Islet precursor cell (in vitro differentiated cells): Measurements from ENCODE around the gene BMP2.

Source experiments
- DNase-seq: peaks from one replicate; pipeline ENCODE4 v3.0.0-alpha.2; 2018

The BMP2 gene

DNA sequence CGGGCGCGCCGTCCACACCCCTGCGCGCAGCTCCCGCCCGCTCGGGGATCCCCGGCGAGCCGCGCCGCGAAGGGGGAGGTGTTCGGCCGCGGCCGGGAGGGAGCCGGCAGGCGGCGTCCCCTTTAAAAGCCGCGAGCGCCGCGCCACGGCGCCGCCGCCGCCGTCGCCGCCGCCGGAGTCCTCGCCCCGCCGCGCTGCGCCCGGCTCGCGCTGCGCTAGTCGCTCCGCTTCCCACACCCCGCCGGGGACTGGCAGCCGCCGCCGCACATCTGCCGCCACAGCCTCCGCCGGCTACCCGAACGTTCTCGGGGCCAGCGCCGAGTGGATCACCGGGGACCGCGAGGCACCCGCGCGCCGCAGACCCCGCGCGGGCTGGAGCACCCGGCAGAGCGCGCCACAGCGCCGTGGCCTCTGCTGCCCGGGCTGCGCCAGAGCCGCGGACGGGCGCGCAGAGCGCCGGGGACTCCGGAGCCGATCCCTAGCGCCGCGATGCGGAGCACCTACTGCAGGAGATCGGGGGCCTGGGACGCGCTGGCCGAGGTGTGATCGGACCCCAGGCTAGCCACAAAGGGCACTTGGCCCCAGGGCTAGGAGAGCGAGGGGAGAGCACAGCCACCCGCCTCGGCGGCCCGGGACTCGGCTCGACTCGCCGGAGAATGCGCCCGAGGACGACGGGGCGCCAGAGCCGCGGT, at the start of gene BMP2:
BMP2 (plus strand) TSS at position 151 of the 692 bp plus-strand sequence. CDS start 2,441 bp downstream, outside the sequence.
- DNase-seq: peak; percentile 83

DNA sequence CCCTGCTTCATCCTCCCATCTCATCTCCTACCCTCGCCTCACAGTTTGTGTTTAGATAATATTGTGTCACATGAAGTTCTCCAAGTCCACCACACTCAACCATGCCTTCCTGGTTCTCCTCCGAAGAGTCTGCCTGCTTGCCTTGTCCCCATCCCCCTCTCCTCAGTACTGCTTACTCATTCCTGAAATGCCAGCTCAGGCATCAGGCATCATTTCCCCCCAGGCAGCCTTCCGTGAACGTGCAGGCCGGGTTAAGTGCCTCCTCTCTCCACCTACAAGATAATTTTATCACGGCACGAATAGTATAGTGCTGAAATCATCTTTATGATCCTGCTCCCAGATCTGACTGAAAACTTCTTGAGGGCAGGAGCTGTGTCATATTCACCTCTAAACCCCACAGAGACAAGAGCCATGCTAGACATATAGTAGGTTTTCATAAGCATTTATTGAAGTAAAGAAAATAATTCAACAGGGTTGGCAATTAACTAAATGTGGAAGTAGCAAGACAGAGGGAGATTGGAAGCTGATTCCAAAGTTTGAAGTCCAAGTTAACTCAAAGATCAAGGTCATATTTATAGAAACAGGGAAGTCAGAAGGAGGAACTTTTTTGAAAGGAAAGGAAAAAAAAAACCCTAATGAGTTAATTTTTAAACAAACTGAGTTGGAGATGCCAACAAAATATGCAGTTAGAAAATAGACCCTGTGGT, 48.7 kb upstream of the BMP2 start:
- DNase-seq: peak; percentile 89

DNA sequence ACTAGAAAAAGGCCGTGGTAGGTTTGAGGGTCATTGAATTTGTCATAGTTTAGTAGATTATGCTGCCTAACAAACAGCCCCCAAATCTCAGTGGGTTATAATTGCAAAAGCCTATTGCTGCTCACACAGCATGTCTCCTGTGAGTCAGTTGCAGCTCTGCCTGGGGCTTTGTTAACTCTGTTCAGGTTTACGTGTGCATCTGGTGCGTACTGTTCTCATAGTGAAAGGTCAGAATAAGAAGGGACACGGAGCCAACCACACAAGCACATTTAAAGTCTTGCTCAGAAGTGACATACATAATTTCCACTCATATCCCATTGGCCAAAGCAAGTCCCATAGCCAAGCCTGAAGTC, 48.1 kb upstream of the BMP2 start:
- no peak for DNase-seq

GRCh38 chr20:6726761-6727160, 40.7 kb upstream of the BMP2 start:
- DNase-seq: no peak

DNA sequence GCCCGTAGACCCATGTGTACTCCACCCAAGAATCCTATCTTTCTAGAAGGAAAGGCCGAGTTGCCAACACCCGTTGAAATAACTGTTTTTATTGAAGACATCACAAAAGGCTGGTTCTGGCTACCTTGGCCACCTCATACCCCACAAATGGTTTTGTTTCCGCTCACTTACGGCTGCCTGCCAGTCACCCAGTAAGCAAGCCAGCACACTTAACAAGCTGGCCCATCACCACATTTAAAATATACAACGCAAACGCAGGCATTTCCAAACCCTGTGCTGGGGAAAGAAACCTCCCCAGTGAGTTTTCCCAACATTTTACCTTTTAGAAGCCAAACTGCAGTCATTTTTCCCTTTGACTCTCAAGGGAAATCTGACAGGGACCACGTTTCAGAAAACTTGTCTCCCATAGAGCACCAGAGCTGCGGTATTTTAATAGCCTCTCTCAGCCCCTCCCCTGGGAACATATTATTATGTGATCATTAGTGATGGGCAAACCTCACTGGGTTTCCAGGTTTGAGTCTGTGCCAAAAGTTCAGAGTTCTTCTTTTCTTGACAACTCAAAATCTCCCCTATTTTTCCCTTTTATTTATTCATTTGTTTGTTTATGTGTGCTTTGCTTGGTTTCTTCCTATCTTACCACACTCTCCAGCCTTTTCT, 36.7 kb upstream of the BMP2 start:
- no peak for DNase-seq

DNA sequence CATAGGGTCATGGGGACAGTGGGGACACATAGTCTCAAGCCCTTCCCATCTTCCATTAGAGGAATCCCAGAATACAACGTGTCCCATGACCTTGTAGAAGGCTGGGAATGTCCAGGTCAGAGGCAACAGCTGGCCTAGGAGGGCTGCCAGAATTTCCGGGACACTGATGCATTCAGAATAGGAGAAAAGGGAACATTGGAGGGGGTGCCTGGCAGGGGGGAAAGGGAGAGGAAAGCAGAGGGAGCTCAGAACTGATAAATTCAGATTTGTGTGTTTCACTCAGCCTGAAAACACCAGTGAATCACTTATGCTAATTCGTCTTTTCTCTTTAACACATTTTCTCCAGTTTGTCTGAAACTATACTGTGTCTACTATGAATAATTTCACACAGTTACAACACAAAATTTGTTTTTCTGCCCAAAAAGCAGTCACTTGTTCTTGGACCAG, 35.5 kb upstream of the BMP2 start:
- no peak for DNase-seq

- DNase-seq: no peak
Measured at GRCh38 chr20:6732851-6733250, 34.6 kb upstream of the BMP2 start.

- DNase-seq: no peak
Measured at GRCh38 chr20:6733965-6734364, 33.5 kb upstream of the BMP2 start.

GRCh38 chr20:6735942-6736845, 31.3 kb upstream of the BMP2 start:
- DNase-seq: peak; percentile 85

DNA sequence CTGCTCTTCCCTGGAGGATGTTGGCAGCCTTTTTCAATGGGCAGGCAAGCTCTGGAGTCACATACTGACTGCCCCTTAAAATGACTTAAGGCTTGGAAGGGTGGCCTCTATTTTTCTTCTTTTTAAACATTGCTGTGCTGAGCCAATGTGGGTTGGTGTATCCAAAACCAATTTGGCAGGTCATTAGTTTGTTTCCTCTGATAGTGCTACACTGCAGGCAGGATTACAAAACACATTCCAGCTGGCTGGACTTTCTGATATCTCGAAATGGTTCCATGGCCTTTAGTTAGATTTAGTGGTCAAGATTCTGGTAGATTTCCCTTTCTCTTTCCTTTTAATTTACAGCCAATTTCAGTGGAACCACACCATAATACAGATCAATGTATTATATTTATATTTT, 28.1 kb upstream of the BMP2 start:
- DNase-seq: no peak

DNA sequence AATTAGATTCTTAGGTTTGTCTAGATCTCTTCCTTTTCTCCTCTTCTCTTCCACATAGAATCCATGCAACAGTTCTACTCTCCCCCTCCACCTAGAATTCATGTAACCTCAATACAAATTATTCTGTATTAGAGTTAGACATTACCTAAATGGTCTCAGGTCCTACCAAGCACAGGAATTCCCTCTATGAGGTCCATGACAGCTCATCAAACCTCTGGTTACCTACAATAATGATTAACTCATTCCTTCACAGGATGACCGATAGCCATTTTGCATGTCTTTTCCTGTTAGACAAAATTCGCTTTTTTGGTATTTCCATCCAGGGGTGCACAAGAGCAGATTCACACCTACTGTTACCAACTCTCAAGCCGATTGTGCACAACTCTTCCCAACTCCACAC, 27.4 kb upstream of the BMP2 start:
- no peak for DNase-seq

- no peak for DNase-seq
Measured at GRCh38 chr20:6744180-6744579, 23.3 kb upstream of the BMP2 start.

DNA sequence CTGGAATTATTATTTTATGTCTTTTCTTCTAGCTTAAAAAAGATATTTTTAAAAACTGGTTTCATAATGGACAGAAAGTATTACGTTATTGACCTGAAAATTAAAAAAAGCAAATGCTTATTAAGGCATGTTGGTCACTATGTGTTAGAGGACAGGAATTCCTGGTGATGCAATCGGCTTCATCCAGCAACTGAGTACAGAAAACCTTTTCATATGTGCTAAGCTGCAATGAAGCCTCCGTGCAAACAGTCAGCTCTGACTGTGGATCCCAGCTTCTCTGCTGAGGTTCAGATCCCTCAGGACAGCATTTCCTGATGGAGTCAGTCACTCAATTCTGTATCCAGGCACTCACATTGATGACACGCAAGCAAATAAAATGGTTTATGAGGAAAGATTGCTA, 22.7 kb upstream of the BMP2 start:
- DNase-seq: no peak

- no peak for DNase-seq
Measured at GRCh38 chr20:6746901-6747609, 20.4 kb upstream of the BMP2 start.

GRCh38 chr20:6750438-6750837, 17.0 kb upstream of the BMP2 start:
- no peak for DNase-seq

DNA sequence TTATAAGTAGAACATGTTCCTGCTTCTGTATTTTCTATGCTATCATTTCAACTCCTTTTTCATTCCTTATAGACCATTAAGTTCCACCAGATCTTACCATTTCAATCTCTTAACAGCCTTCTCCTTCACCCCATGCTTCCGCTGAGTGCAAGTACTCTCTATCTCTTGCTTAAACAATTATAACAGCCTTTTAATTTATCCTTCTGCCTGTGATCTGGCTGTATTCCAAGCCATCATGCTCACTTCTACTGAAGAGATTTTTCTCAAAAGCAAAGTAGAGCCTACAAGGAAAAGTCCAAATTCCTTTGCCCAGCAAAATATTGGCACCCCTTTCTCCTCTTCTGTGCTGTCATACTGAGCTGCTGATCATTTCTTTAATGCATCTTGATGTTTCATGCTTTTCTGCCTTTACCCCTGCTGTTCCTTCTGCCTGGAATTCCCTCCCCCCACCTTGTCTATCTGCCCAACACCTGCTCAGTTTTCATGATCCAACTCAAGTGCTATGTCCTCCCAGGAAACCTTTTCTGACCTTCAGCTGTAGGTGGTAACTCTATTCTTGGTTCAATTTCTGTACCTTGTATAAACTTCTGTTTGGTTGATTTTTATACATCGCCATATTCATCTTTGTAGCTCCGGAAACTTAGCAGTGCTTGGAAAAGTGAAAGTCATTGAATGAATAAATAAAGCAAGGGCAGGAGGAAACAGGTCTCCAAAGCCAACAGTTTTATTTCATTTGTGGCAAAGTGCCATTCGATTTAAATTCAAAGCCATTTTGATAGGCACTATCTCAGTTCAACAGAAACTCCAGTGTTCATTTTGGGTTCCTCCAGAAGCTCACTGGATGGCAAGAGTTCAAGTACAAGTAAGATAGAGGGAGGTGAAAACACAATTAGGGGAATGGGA, 10.5 kb upstream of the BMP2 start:
- no peak for DNase-seq

- DNase-seq: no peak
Measured at GRCh38 chr20:6764619-6765018, 2.9 kb upstream of the BMP2 start.

GRCh38 chr20:6765469-6766058, 1.9 kb upstream of the BMP2 start:
- DNase-seq: no peak

DNA sequence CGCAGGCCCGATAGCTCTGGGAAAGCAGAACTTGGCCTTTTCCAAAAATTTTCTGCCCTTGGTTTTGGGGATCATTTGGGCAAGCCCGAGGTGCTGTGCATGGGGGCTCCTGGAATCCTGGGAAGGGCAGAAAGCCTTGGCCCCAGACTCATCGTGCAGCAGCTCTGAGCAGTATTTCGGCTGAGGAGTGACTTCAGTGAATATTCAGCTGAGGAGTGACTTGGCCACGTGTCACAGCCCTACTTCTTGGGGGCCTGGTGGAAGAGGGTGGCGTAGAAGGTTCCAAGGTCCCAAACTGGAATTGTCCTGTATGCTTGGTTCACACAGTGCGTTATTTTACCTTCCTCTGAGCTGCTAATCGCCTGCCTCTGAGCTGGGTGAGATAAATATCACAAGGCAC, 1.1 kb upstream of the BMP2 start:
- no peak for DNase-seq

- DNase-seq: no peak
Measured at GRCh38 chr20:6767126-6767535, 355 bp upstream of the BMP2 start.
